Lung (tissue), 16 donors: Measurements from ENCODE around the gene UBB. TPM values are rescaled to one million over a fixed set of nuclear protein-coding genes. Genes with fewer than 3 reads are reported as not detected.

Source experiments
- ATAC-seq: fragments of 200-7000 bp; cut with Tn5 transposase; one replicate; pipeline ENCODE4 v1.9.1; 2020; ENCODE audit warnings: moderate number of reproducible peaks; ENCODE audit not compliant: insufficient read depth, low FRiP score
- DNase-seq, 3 donors: peaks; one replicate each; pipeline ENCODE4 v3.0.0-alpha.2; 2013 to 2017
- H3K27ac ChIP-seq, 2 donors: one replicate each; pipeline ENCODE4 v1.5.1; 2013; ENCODE audit warnings: mild to moderate bottlenecking in 2 of 2, moderate library complexity in 2 of 2, control low read depth in 1 of 2, inconsistent platforms in 1 of 2, low read depth in 1 of 2, low read length in 1 of 2
- H3K27me3 ChIP-seq, 3 donors: one replicate each; pipeline ENCODE4 v1.5.1; 2013; ENCODE audit warnings: low read length in 2 of 3; ENCODE audit not compliant: control insufficient read depth in 3 of 3, insufficient read depth in 3 of 3
- H3K36me3 ChIP-seq, 4 donors: one replicate each; pipeline ENCODE4 v1.5.1; 2013; ENCODE audit warnings: low read length in 4 of 4, mild to moderate bottlenecking in 1 of 4, moderate library complexity in 1 of 4; ENCODE audit not compliant: control insufficient read depth in 4 of 4, insufficient read depth in 4 of 4
- H3K4me1 ChIP-seq, 5 donors: one replicate each; pipeline ENCODE4 v1.5.1; 2013; ENCODE audit warnings: low read length in 5 of 5, mild to moderate bottlenecking in 2 of 5, moderate library complexity in 1 of 5; ENCODE audit not compliant: control insufficient read depth in 5 of 5, insufficient read depth in 5 of 5
- H3K4me3 ChIP-seq: one replicate; pipeline ENCODE4 v1.5.1; 2013; ENCODE audit warnings: mild to moderate bottlenecking, control low read depth, moderate library complexity
- H3K9ac ChIP-seq, 2 donors: one replicate each; pipeline ENCODE4 v1.5.1; 2013; ENCODE audit warnings: low read length in 2 of 2, control low read depth in 1 of 2; ENCODE audit not compliant: insufficient read depth in 1 of 2
- H3K9me3 ChIP-seq, 4 donors: one replicate each; pipeline ENCODE4 v1.5.1; 2013; ENCODE audit warnings: low read length in 3 of 4, mild to moderate bottlenecking in 1 of 4, moderate library complexity in 1 of 4; ENCODE audit not compliant: control insufficient read depth in 4 of 4, insufficient read depth in 3 of 4
- WGBS, 2 donors: extraction: QIAGEN DNeasy Blood & Tissue Kit; methylation state at CpG; one replicate each; pipeline ENCODE4 v1.1.7; 2013; 5-methylcytosine and 5-hydroxymethylcytosine counted together
- long read RNA-seq, 5 donors: transcript quantifications; one replicate each; lab custom pipeline, GENCODE V29; 2026
- polyA plus RNA-seq, 2 donors: library from polyadenylated mRNA; stranded (reverse); fragments of 200-250 nt; gene quantifications; one replicate each; pipeline ENCODE4 v1.2.1, GENCODE V29; 2013
- total RNA-seq, 2 donors: library from RNA; depleted of rRNA in 1 of 2; stranded (reverse); fragments of >200 nt in 1 of 2; gene quantifications; one replicate each; pipeline ENCODE4 v1.2.1, GENCODE V29; 2014 to 2021
- TF ChIP-seq, protein P1 (sequence below): IDR thresholded peaks from 2 replicates; pipeline ENCODE4 v1.5.1; 2012; ENCODE audit warnings: mild to moderate bottlenecking; ENCODE audit errors: control extremely low read depth, extremely low read depth
- donor health status: control.
- donor health status: control.
- donor health status: Bipolar disorder and iron deficiency.
- donor health status: healthy.
- donor health status: DM: yes; HTN: yes; CAD: no.

UBB gene
- total RNA-seq (1,000 to 10,000 TPM; 1,313 to 1,870 TPM), polyA plus RNA-seq (1,000 to 10,000 TPM in 1 of 2 donors, 100 to 1,000 TPM in 1; 602 to 1,175 TPM)
- long read RNA-seq, donor 1, transcript UBB-201 (2 exons, 1,225 nt) = major isoform, 644 of 652 reads
- long read RNA-seq, donor 1, partial matches to known transcripts = 0 of 652 reads
- long read RNA-seq, donor 1, other reads (novel, unspliced or antisense) = 0 of 652 reads
- long read RNA-seq, donor 2, transcript UBB-201 (2 exons, 1,225 nt) = major isoform, 351 of 503 reads
- long read RNA-seq, donor 2, partial matches to known transcripts = 152 of 503 reads
- long read RNA-seq, donor 2, other reads (novel, unspliced or antisense) = 0 of 503 reads
- long read RNA-seq, donor 3, transcript UBB-201 (2 exons, 1,225 nt) = major isoform, 446 of 448 reads
- long read RNA-seq, donor 3, partial matches to known transcripts = 0 of 448 reads
- long read RNA-seq, donor 3, other reads (novel, unspliced or antisense) = 0 of 448 reads
- long read RNA-seq, donor 4, transcript UBB-201 (2 exons, 1,225 nt) = major isoform, 351 of 537 reads
- long read RNA-seq, donor 4, partial matches to known transcripts = 185 of 537 reads
- long read RNA-seq, donor 4, other reads (novel, unspliced or antisense) = 0 of 537 reads
- long read RNA-seq, donor 5, transcript UBB-201 (2 exons, 1,225 nt) = major isoform, 832 of 859 reads
- long read RNA-seq, donor 5, transcript UBB-203 (2 exons, 1,012 nt) = minor isoform, 7 of 859 reads
- long read RNA-seq, donor 5, partial matches to known transcripts = 17 of 859 reads
- long read RNA-seq, donor 5, other reads (novel, unspliced or antisense) = 0 of 859 reads

DNA sequence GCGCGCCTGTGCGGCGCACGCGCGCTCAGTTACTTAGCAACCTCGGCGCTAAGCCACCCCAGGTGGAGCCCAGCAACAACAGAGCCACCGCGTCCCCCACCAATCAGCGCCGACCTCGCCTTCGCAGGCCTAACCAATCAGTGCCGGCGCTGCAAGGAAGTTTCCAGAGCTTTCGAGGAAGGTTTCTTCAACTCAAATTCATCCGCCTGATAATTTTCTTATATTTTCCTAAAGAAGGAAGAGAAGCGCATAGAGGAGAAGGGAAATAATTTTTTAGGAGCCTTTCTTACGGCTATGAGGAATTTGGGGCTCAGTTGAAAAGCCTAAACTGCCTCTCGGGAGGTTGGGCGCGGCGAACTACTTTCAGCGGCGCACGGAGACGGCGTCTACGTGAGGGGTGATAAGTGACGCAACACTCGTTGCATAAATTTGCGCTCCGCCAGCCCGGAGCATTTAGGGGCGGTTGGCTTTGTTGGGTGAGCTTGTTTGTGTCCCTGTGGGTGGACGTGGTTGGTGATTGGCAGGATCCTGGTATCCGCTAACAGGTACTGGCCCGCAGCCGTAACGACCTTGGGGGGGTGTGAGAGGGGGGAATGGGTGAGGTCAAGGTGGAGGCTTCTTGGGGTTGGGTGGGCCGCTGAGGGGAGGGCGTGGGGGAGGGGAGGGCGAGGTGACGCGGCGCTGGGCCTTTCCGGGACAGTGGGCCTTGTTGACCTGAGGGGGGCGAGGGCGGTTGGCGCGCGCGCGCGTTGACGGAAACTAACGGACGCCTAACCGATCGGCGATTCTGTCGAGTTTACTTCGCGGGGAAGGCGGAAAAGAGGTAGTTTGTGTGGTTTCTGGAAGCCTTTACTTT is at the start of gene UBB:
UBB (plus strand) TSS at position 452 of the 856 bp plus-strand sequence. CDS start 817 bp downstream, outside the sequence.
- Histone ChIP-seq H3K9ac (peak within 1 kb of the TSS; percentile 82 to 91), H3K4me1 (peaks cover 1 to 32% (median 13%) of the 10 kb centered on the region in 5 donors), H3K4me3 (peak within 1 kb of the TSS; percentile 53), H3K27ac (peak within 1 kb of the TSS; percentile 82 to 92), H3K27me3 (no peaks in the 10 kb centered on the region), H3K36me3 (peaks cover 1 to 23% (median 10%) of the 10 kb centered on the region in 4 donors), H3K9me3 (no peaks in the 10 kb centered on the region)
- TF ChIP-seq, protein P1, sequence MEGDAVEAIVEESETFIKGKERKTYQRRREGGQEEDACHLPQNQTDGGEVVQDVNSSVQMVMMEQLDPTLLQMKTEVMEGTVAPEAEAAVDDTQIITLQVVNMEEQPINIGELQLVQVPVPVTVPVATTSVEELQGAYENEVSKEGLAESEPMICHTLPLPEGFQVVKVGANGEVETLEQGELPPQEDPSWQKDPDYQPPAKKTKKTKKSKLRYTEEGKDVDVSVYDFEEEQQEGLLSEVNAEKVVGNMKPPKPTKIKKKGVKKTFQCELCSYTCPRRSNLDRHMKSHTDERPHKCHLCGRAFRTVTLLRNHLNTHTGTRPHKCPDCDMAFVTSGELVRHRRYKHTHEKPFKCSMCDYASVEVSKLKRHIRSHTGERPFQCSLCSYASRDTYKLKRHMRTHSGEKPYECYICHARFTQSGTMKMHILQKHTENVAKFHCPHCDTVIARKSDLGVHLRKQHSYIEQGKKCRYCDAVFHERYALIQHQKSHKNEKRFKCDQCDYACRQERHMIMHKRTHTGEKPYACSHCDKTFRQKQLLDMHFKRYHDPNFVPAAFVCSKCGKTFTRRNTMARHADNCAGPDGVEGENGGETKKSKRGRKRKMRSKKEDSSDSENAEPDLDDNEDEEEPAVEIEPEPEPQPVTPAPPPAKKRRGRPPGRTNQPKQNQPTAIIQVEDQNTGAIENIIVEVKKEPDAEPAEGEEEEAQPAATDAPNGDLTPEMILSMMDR = no peak
- 1% methylated on average over 65 to 67 of the region's 67 CpGs for WGBS, 2 donors
- peak; percentile 99 to 100 (median 99) for DNase-seq
- ATAC-seq = peak; percentile 95

DNA sequence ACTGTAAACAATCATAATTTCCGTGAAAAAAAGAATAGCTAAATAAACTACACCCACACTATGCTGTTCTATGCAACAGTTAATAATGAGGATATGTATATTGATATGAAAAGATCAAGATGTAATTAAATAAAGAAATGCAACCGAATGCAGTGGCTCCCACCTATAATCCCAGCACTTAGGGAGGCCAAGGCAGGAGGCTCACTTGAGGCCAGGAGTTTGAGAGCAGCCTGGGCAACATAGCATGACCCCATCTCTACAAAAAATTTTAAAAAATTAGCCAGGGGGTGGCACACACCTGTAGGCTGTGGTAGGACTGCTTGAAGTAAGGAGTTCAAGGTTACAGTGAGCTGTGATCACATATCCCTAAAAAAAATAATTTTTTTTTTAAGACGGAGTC is 42.5 kb upstream of the UBB start:
- Histone ChIP-seq H3K9me3 (peaks cover 0 to 2% (median 0%) of the 10 kb centered on the region in 4 donors), H3K27ac (no peak overlapping the region), H3K9ac (no peak overlapping the region), H3K4me1 (no peaks in the 10 kb centered on the region), H3K36me3 (peaks cover 0 to 6% (median 4%) of the 10 kb centered on the region in 4 donors), H3K27me3 (no peaks in the 10 kb centered on the region), H3K4me3 (no peak overlapping the region)
- ATAC-seq (no peak), DNase-seq (no peak)
- 95% methylated on average over 3 of the region's 3 CpGs for WGBS, 2 donors
- TF ChIP-seq, protein P1 = no peak

DNA sequence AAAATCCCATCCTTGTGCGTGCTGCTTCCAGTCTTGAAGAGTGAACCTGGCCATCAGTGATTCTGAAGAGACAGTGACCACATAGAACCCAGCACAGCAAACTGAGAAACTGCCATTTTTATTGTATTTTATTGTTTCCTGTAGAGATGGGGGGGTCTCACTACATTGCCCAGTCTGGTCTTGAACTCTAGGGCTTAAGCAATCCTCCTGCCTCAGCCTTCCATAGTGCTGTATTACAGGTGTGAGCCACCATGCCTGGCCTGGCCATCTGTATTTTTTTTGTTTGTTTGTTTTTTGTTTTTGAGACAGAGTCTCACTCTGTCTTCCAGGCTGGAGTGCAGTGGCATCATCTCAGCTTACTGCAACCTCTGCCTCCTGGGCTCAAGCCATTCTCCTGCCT is 41.5 kb upstream of the UBB start:
- no peak overlapping the region for H3K27ac ChIP-seq
- TF ChIP-seq, protein P1 = no peak
- DNase-seq (no peak), ATAC-seq (no peak)
- no peaks in the 10 kb centered on the region for H3K4me1 ChIP-seq
- H3K27me3 ChIP-seq = no peaks in the 10 kb centered on the region
- 96 to 97% methylated on average over 1 of the region's 1 CpG for WGBS, 2 donors
- H3K4me3 ChIP-seq = no peak overlapping the region
- peaks cover 4 to 8% (median 5%) of the 10 kb centered on the region in 4 donors for H3K36me3 ChIP-seq
- H3K9me3 ChIP-seq = peaks cover 0 to 2% (median 0%) of the 10 kb centered on the region in 4 donors
- H3K9ac ChIP-seq = no peak overlapping the region
